GM10248 (cell line): ENCODE measurements around the gene ZNF777.

Experiments
- CTCF ChIA-PET: fragments of 300-600 bp; sonication (Branson Sonifier 250); formaldehyde crosslinking; extraction: SDS; loops from one replicate; lab custom pipeline; 2021; ENCODE audit warnings: antibody characterized with exemption; lab: Yijun Ruan, JAX
- POLR2A ChIA-PET: fragments of 350-650 bp; sonication (Branson Sonifier 250); formaldehyde crosslinking; extraction: SDS; loops from one replicate; lab custom pipeline; 2020; ENCODE audit warnings: antibody characterized with exemption; lab: Yijun Ruan, JAX
- DNase-seq: peaks from one replicate; pipeline ENCODE4 v3.0.0; 2012; ENCODE audit errors: extremely low spot score
- TF ChIP-seq, protein P1 (sequence below): IDR thresholded peaks from 2 replicates; pipeline ENCODE4 v1.5.1; 2012; ENCODE audit warnings: mild to moderate bottlenecking, low read depth; ENCODE audit errors: extremely low read depth, missing control alignments, control extremely low read depth

The ZNF777 gene

GRCh38 chr7:149460493-149461277, at the start of gene ZNF777:
TSS of gene ZNF777 (minus strand) at chr7:149461062. CDS start at chr7:149456022, 5,040 bp downstream.
- POLR2A ChIA-PET, result interaction anchor here (1.0 kb wide), 1 partner anchor 19 kb away, joined by 3 read pairs; no protein-coding TSS in a partner anchor
- TF ChIP-seq, protein P1, sequence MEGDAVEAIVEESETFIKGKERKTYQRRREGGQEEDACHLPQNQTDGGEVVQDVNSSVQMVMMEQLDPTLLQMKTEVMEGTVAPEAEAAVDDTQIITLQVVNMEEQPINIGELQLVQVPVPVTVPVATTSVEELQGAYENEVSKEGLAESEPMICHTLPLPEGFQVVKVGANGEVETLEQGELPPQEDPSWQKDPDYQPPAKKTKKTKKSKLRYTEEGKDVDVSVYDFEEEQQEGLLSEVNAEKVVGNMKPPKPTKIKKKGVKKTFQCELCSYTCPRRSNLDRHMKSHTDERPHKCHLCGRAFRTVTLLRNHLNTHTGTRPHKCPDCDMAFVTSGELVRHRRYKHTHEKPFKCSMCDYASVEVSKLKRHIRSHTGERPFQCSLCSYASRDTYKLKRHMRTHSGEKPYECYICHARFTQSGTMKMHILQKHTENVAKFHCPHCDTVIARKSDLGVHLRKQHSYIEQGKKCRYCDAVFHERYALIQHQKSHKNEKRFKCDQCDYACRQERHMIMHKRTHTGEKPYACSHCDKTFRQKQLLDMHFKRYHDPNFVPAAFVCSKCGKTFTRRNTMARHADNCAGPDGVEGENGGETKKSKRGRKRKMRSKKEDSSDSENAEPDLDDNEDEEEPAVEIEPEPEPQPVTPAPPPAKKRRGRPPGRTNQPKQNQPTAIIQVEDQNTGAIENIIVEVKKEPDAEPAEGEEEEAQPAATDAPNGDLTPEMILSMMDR, result peak; percentile 78
- CTCF ChIA-PET, result interaction anchor here (0.6 to 3.3 kb wide), 9 partner anchors 10 to 202 kb away, joined by 3 to 17 read pairs (median 3); partner anchors contain the start of gene ZNF783
- peak; percentile 92 for DNase-seq

- POLR2A ChIA-PET, result no interaction called here
- DNase-seq, result no peak
- TF ChIP-seq, protein P1, result no peak
- CTCF ChIA-PET, result interaction anchor here (1.9 kb wide), 1 partner anchor 10 kb away, joined by 6 read pairs; no protein-coding TSS in a partner anchor
These were observed 49.4 kb upstream of the ZNF777 start for GRCh38 chr7:149510248-149510647.

GRCh38 chr7:149509774-149510173, 48.9 kb upstream of the ZNF777 start:
- CTCF ChIA-PET, result interaction anchor here (1.9 kb wide), 1 partner anchor 9 kb away, joined by 6 read pairs; no protein-coding TSS in a partner anchor
- TF ChIP-seq, protein P1, result no peak
- POLR2A ChIA-PET, result no interaction called here
- no peak for DNase-seq

DNA sequence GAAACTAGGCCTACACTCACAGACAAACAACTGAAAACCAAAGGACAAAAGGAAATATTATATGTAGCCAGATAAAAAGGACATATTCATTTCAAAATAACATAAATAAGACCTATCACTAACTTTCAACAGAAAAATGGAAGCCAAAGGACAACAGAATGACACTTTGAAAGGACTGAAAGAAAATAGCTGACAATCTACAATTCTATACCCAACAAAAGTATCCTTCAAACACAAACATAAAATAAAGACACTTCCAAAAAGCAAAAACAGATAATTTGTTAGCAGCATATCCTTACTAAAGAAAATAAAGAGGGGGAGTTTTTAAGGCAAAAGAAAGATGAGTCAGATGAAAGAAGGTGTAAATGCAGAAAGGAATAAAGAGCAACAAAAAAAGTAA, 44.7 kb upstream of the ZNF777 start:
- no peak for DNase-seq
- CTCF ChIA-PET, result no interaction called here
- POLR2A ChIA-PET, result no interaction called here
- TF ChIP-seq, protein P1, result no peak

- TF ChIP-seq, protein P1, result no peak
- ChIA-PET CTCF (interaction anchor here (1.0 to 2.3 kb wide), 3 partner anchors 9 to 307 kb away, joined by 3 to 6 read pairs (median 3); partner anchors contain the start of gene ZNF282), POLR2A (no interaction called here)
- DNase-seq, result no peak
These were observed 40.8 kb upstream of the ZNF777 start for GRCh38 chr7:149501651-149502050.

DNA sequence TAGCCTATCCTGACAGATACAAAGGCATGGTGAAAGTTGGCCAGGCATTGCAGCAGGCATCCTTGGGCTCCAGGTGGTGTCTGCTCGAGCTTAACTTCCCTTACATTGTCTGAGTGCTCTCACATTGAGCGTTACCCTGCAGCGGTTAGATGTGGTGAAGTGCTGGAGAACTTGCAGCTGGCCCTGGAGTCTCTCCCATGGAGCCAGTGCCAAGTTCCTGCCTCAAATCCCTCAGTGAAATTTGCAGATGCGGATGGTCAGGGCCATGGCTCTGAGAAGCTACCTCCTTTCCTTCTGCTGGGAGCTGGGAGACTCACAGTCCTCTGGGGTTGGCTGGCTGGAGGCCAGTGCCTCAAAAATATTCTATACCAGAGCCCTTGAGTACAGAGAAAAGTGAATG, 40.0 kb upstream of the ZNF777 start:
- ChIA-PET POLR2A (no interaction called here), CTCF (interaction anchor here (1.0 to 2.6 kb wide), 4 partner anchors 10 to 124 kb away, joined by 3 to 10 read pairs (median 5); no protein-coding TSS in a partner anchor)
- DNase-seq, result no peak
- TF ChIP-seq, protein P1, result no peak
